ENCODE data around the gene BOD1L1. TPM values are rescaled to one million over a fixed set of nuclear protein-coding genes. Genes with fewer than 3 reads are reported as not detected.

The BOD1L1 gene
- total and polyA plus RNA-seq, 2 experiments from 2014 or later = 18.2 to 43.2 TPM

GRCh38 chr4:13535118-13535517, 92.4 kb downstream of the BOD1L1 start:
- Histone ChIP-seq H3F3A (replicated peaks; ENCODE audit: low read depth) (peaks cover 69% of the 10 kb centered on the region), H3K36me3 (ENCODE audit: insufficient read depth) (no peaks in the 10 kb centered on the region), H3K4me1 (ENCODE audit: insufficient read depth) (peaks cover 91% of the 10 kb centered on the region), H2AFZ (no peak overlapping the region), H3K9me2 (ENCODE audit: insufficient read depth) (no peaks in the 10 kb centered on the region), H4K20me1 (replicated peaks; ENCODE audit: insufficient read depth) (peaks cover 13% of the 10 kb centered on the region), H3K4me3 (peak overlapping the region; percentile 49), H3K79me2 (replicated peaks; ENCODE audit: insufficient read depth) (no peaks in the 10 kb centered on the region), H3K27ac (ENCODE audit: low read depth) (no peak overlapping the region), H3K27me3 (ENCODE audit: insufficient read depth) (peaks cover 100% of the 10 kb centered on the region), H3K4me2 (peak overlapping the region; percentile 76)
- H3K36me3 Mint-ChIP-seq (ENCODE audit: low read depth) = peaks cover 5% of the 10 kb centered on the region; the same call in 1 of the 3 replicates
- H3K4me1 Mint-ChIP-seq = peaks cover 66% of the 10 kb centered on the region
- peak overlapping the region; percentile 62; the same call in 2 of the 3 replicates for H3K4me3 Mint-ChIP-seq
- peaks cover 95% of the 10 kb centered on the region for H3K27me3 Mint-ChIP-seq (ENCODE audit: insufficient read depth, low read depth, poor library complexity)
- H3K9me3 Mint-ChIP-seq = peaks cover 6% of the 10 kb centered on the region; the same call in 2 of the 3 replicates
- DNase-seq (ENCODE audit: low spot score) (peak; percentile 38), ATAC-seq (no peak)
- TF ChIP-seq EZH2 (IDR thresholded peaks at IDR 0.05; ENCODE audit: low read depth, unreplicated experiment) (no peak), JUNB (IDR thresholded peaks at IDR 0.05; ENCODE audit: unreplicated experiment) (no peak), ZNF462 (CRISPR knock-in tag; IDR thresholded peaks at IDR 0.05) (no peak), REST (IDR thresholded peaks at IDR 0.05; ENCODE audit: unreplicated experiment) (no peak), CTCF (conservative IDR thresholded peaks at IDR 0.05; ENCODE audit: low read depth in 2 of 2) (no peak), EZH2phosphoT487 (IDR thresholded peaks at IDR 0.05; ENCODE audit: unreplicated experiment) (no peak), ZNF114 (CRISPR knock-in tag; IDR thresholded peaks at IDR 0.05) (no peak), CREB1 (CRISPR knock-in tag; IDR thresholded peaks at IDR 0.05; ENCODE audit: low read depth) (no peak), ZNF331 (CRISPR knock-in tag; IDR thresholded peaks at IDR 0.05; ENCODE audit: low read depth) (no peak), POLR2AphosphoS5 (IDR thresholded peaks at IDR 0.05; ENCODE audit: low read depth) (no peak), STAT1 (IDR thresholded peaks at IDR 0.05; ENCODE audit: unreplicated experiment) (no peak)
- no peak overlapping the region for H3K27ac Mint-ChIP-seq
